BJ (cell line): ENCODE data around the gene SMS. TPM values are rescaled to one million over a fixed set of nuclear protein-coding genes. Genes with fewer than 3 reads are reported as not detected.

Experiments used
- CTCF ChIA-PET: fragments of 350-600 bp; formaldehyde crosslinking; extraction: SDS; loops from one replicate; lab custom pipeline; 2021; ENCODE audit warnings: antibody characterized with exemption, inconsistent platforms; lab: Yijun Ruan, JAX
- POLR2A ChIA-PET: fragments of 300-600 bp; sonication (Branson Sonifier 250); formaldehyde crosslinking; extraction: SDS; loops from one replicate; lab custom pipeline; 2021; ENCODE audit warnings: antibody characterized with exemption; lab: Charles Lee
- DNase-seq: peaks from one replicate; pipeline ENCODE4 v3.0.0-alpha.2; 2011; ENCODE audit warnings: low read depth
- H3K27me3 ChIP-seq: 2 replicates; pipeline ENCODE4 v1.6.0; 2011; ENCODE audit warnings: low read length; ENCODE audit not compliant: control insufficient read depth, insufficient read depth
- H3K36me3 ChIP-seq: 2 replicates; pipeline ENCODE4 v1.5.1; 2011; ENCODE audit warnings: low read length; ENCODE audit not compliant: control insufficient read depth, insufficient read depth
- H3K4me3 ChIP-seq: 2 replicates; pipeline ENCODE4 v1.5.1; 2011; ENCODE audit warnings: low read depth, mild to moderate bottlenecking, control low read depth, low read length
- CTCF ChIP-seq: IDR thresholded peaks from 2 replicates; pipeline ENCODE4 v1.5.1; 2011; ENCODE audit warnings: low read depth, mild to moderate bottlenecking, control low read depth, inconsistent platforms, low read length, moderate library complexity; ENCODE audit not compliant: insufficient read depth
- polyA plus RNA-seq: library from polyadenylated mRNA; depleted of rRNA; stranded (reverse); fragments of >200 nt; gene quantifications from 2 replicates; pipeline ENCODE4 v1.2.3, GENCODE V29; 2011

The SMS gene
- polyA plus RNA-seq, 1 experiment: 26.0 TPM

GRCh38 chrX:22032084-22032483, 91.6 kb downstream of the SMS start, which contains the start of gene PHEX:
TSS of gene PHEX (plus strand) at chrX:22032325. CDS start at chrX:22033006, 681 bp downstream.
- no peak for TF ChIP-seq CTCF
- Histone ChIP-seq H3K36me3 (no peaks in the 10 kb centered on the region), H3K27me3 (no peaks in the 10 kb centered on the region), H3K4me3 (no peak within 1 kb of the TSS)
- CTCF ChIA-PET: no interaction called here
- POLR2A ChIA-PET: no interaction called here
- no peak for DNase-seq

GRCh38 chrX:22032506-22032905, 92.0 kb downstream of the SMS start:
- Histone ChIP-seq H3K27me3 (no peaks in the 10 kb centered on the region), H3K36me3 (no peaks in the 10 kb centered on the region), H3K4me3 (no peak overlapping the region)
- ChIA-PET CTCF (no interaction called here), POLR2A (no interaction called here)
- no peak for TF ChIP-seq CTCF
- no peak for DNase-seq

GRCh38 chrX:22033818-22034217, 93.3 kb downstream of the SMS start:
- POLR2A ChIA-PET: no interaction called here
- DNase-seq: no peak
- no peak for TF ChIP-seq CTCF
- no peak overlapping the region for H3K4me3 ChIP-seq
- CTCF ChIA-PET: no interaction called here
- no peaks in the 10 kb centered on the region for H3K27me3 ChIP-seq
- H3K36me3 ChIP-seq: no peaks in the 10 kb centered on the region

GRCh38 chrX:22035236-22035635, 94.7 kb downstream of the SMS start:
- ChIA-PET POLR2A (no interaction called here), CTCF (no interaction called here)
- no peak for DNase-seq
- Histone ChIP-seq H3K27me3 (no peaks in the 10 kb centered on the region), H3K36me3 (no peaks in the 10 kb centered on the region), H3K4me3 (no peak overlapping the region)
- no peak for TF ChIP-seq CTCF

- CTCF ChIA-PET: interaction anchor here (1.4 kb wide), 1 partner anchor 99 kb away, joined by 3 read pairs; no protein-coding TSS in a partner anchor
- POLR2A ChIA-PET: no interaction called here
- Histone ChIP-seq H3K36me3 (no peaks in the 10 kb centered on the region), H3K27me3 (no peaks in the 10 kb centered on the region), H3K4me3 (no peak overlapping the region)
- DNase-seq: no peak
- TF ChIP-seq CTCF: no peak
Observed at GRCh38 chrX:22037225-22037624, 96.7 kb downstream of the SMS start.
